HCT116 (cell line): ENCODE results near the gene ACOT11. TPM values are rescaled to one million over a fixed set of nuclear protein-coding genes. Genes with fewer than 3 reads are reported as not detected.

ENCODE experiments used
- ATAC-seq: fragments of 200-7000 bp; cut with Tn5 transposase; 2 replicates; pipeline ENCODE4 v1.9.1; 2020; ENCODE audit warnings: mild to moderate bottlenecking, moderate library complexity
- BruUV-seq: library from RNA; stranded (reverse); fragments of 400-500 nt; replicated peaks from 2 replicates; lab custom pipeline; 2021; lab: Mats Ljungman, UMichigan
- CTCF ChIA-PET: fragments of 300-600 bp; sonication (Branson Sonifier 250); formaldehyde crosslinking; loops from one replicate; lab custom pipeline; 2021; ENCODE audit warnings: antibody characterized with exemption; lab: Charles Lee
- POLR2A ChIA-PET: fragments of 300-600, 350-600 bp; sonication (Branson Sonifier 250); formaldehyde crosslinking; loops from one replicate; lab custom pipeline; 2021; ENCODE audit warnings: antibody characterized with exemption; lab: Charles Lee
- RAD21 ChIA-PET, 2 experiments: fragments of 300-600 bp; sonication (Branson Sonifier 250); formaldehyde crosslinking; loops; one replicate each; lab custom pipeline; 2023; ENCODE audit warnings: low total read pairs in 2 of 2; ENCODE audit not compliant: uncharacterized antibody in 2 of 2, unreplicated experiment in 2 of 2, low non-redundant PET in 1 of 2; lab: Charles Lee
- DNase-seq: peaks from one replicate; pipeline ENCODE4 v3.0.0-alpha.2; 2010; ENCODE audit warnings: low read depth, low spot score
- H2AFZ ChIP-seq: fragments of 200-600 bp; shearing (Covaris generic), sonication (generic); 2 replicates; pipeline ENCODE4 v1.6.1; 2017; ENCODE audit warnings: low read depth, mixed run types, mixed read lengths, antibody characterized with exemption, low read length; ENCODE audit not compliant: poor library complexity, severe bottlenecking
- H3K27ac ChIP-seq: 2 replicates; pipeline ENCODE4 v1.5.1; 2012; ENCODE audit warnings: low read depth, low read length
- H3K27me3 ChIP-seq: fragments of 200-600 bp; sonication (generic); 2 replicates; pipeline ENCODE4 v1.6.1; 2016; ENCODE audit warnings: mixed run types, low read length, mixed read lengths; ENCODE audit not compliant: insufficient read depth
- H3K36me3 ChIP-seq, 2 experiments: fragments of 200-500 bp in 1 of 2; fragments of 200-600 bp in 1 of 2; sonication (Bioruptor generic) in 1 of 2; sonication (generic) in 1 of 2; 2 replicates each; pipeline versions ENCODE4 v1.5.1 to v1.6.1; 2014 to 2016; ENCODE audit warnings: low read length in 2 of 2, inconsistent platforms in 1 of 2, mixed read lengths in 1 of 2, mixed run types in 1 of 2; ENCODE audit not compliant: insufficient read depth in 2 of 2, control insufficient read depth in 1 of 2
- H3K4me1 ChIP-seq, 2 experiments: fragments of 200-600 bp in 1 of 2; sonication (generic) in 1 of 2; 2 replicates each; pipeline versions ENCODE4 v1.5.1 to v1.6.1; 2012 to 2017; ENCODE audit warnings: low read length in 2 of 2, inconsistent platforms in 1 of 2, mild to moderate bottlenecking in 1 of 2, mixed read lengths in 1 of 2, mixed run types in 1 of 2, moderate library complexity in 1 of 2; ENCODE audit not compliant: insufficient read depth in 2 of 2, control insufficient read depth in 1 of 2
- H3K4me2 ChIP-seq: fragments of 200-600 bp; sonication (generic); 2 replicates; pipeline ENCODE4 v1.6.1; 2017; ENCODE audit warnings: mixed run types, low read length, mixed read lengths
- H3K4me3 ChIP-seq, 2 experiments: fragments of 200-600 bp in 1 of 2; sonication (generic) in 1 of 2; replicated peaks in 1 of 2; 2 replicates each; pipeline ENCODE4 v1.5.1; 2011 to 2016; ENCODE audit warnings: low read length in 2 of 2, control low read depth in 1 of 2, low read depth in 1 of 2, mild to moderate bottlenecking in 1 of 2, mixed read lengths in 1 of 2, mixed run types in 1 of 2
- H3K79me2 ChIP-seq: fragments of 200-600 bp; sonication (generic); 2 replicates; pipeline ENCODE4 v1.6.1; 2017; ENCODE audit warnings: mild to moderate bottlenecking, mixed run types, low read length, moderate library complexity, mixed read lengths; ENCODE audit not compliant: insufficient read depth
- H3K9ac ChIP-seq: fragments of 200-600 bp; sonication (generic); 2 replicates; pipeline ENCODE4 v1.6.1; 2016; ENCODE audit warnings: low read length, mixed read lengths
- H3K9me2 ChIP-seq: fragments of 200-600 bp; sonication (generic), shearing (Covaris generic); 2 replicates; pipeline ENCODE4 v1.6.1; 2017; ENCODE audit warnings: mixed run types, mild to moderate bottlenecking, moderate library complexity; ENCODE audit not compliant: insufficient read depth
- H3K9me3 ChIP-seq, 2 experiments: fragments of 200-500 bp in 1 of 2; fragments of 200-600 bp in 1 of 2; sonication (Bioruptor generic) in 1 of 2; sonication (generic) in 1 of 2; 2 replicates each; pipeline ENCODE4 v1.6.1; 2014 to 2017; ENCODE audit warnings: low read length in 2 of 2, mixed read lengths in 2 of 2, inconsistent platforms in 1 of 2, low read depth in 1 of 2, mild to moderate bottlenecking in 1 of 2, mixed run types in 1 of 2, moderate library complexity in 1 of 2; ENCODE audit not compliant: control insufficient read depth in 1 of 2, insufficient read depth in 1 of 2
- H4K20me1 ChIP-seq: fragments of 200-600 bp; sonication (generic), shearing (Covaris generic); 2 replicates; pipeline ENCODE4 v1.6.1; 2017; ENCODE audit warnings: mixed run types, mild to moderate bottlenecking, moderate library complexity; ENCODE audit not compliant: insufficient read depth
- CBX3 ChIP-seq: IDR thresholded peaks from 2 replicates; pipeline ENCODE4 v1.6.1; 2012; ENCODE audit warnings: low read depth
- CEBPB ChIP-seq: IDR thresholded peaks from 2 replicates; pipeline ENCODE4 v1.6.1; 2012; ENCODE audit warnings: low read depth
- EGR1 ChIP-seq: IDR thresholded peaks from 2 replicates; pipeline ENCODE4 v1.6.1; 2012; ENCODE audit warnings: low read depth
- ELF1 ChIP-seq: IDR thresholded peaks from 2 replicates; pipeline ENCODE4 v1.6.1; 2012; ENCODE audit warnings: low read depth, borderline replicate concordance
- EZH2 ChIP-seq: fragments of 200-600 bp; sonication (generic); IDR thresholded peaks from 2 replicates; pipeline ENCODE4 v1.6.1; 2017; ENCODE audit warnings: antibody characterized with exemption, mixed run types
- FOSL1 ChIP-seq: IDR thresholded peaks from 2 replicates; pipeline ENCODE4 v1.6.1; 2012; ENCODE audit warnings: low read depth
- MAX ChIP-seq: IDR thresholded peaks from 2 replicates; pipeline ENCODE4 v1.6.1; 2012
- POLR2A ChIP-seq: IDR thresholded peaks from 2 replicates; pipeline ENCODE4 v1.7.0; 2011; ENCODE audit warnings: borderline replicate concordance; ENCODE audit not compliant: insufficient read depth, insufficient read length; ENCODE audit errors: extremely low read depth
- POLR2AphosphoS5 ChIP-seq: IDR thresholded peaks from 2 replicates; pipeline ENCODE4 v1.6.1; 2011; ENCODE audit warnings: mild to moderate bottlenecking, low read depth, low read length, moderate library complexity
- RAD21 ChIP-seq: IDR thresholded peaks from 2 replicates; pipeline ENCODE4 v1.6.1; 2012; ENCODE audit warnings: low read depth, mild to moderate bottlenecking
- REST ChIP-seq: IDR thresholded peaks from 2 replicates; pipeline ENCODE4 v1.6.1; 2012; ENCODE audit warnings: low read depth
- SP1 ChIP-seq: IDR thresholded peaks from 2 replicates; pipeline ENCODE4 v1.6.1; 2012; ENCODE audit warnings: low read depth
- SRF ChIP-seq: IDR thresholded peaks from 2 replicates; pipeline ENCODE4 v1.6.1; 2012; ENCODE audit warnings: low read depth
- TCF7L2 ChIP-seq: IDR thresholded peaks from 2 replicates; pipeline ENCODE4 v1.7.0; 2011; ENCODE audit warnings: borderline replicate concordance, inconsistent platforms; ENCODE audit not compliant: insufficient read depth, insufficient read length; ENCODE audit errors: extremely low read depth
- YY1 ChIP-seq: IDR thresholded peaks from 2 replicates; pipeline ENCODE4 v1.6.1; 2011; ENCODE audit warnings: low read length, low read depth, moderate library complexity, mild to moderate bottlenecking; ENCODE audit not compliant: insufficient replicate concordance; ENCODE audit errors: extremely low read depth
- ZNF274 ChIP-seq: fragments of 200-500 bp; sonication (Bioruptor generic); IDR thresholded peaks from 2 replicates; pipeline ENCODE4 v1.6.1; 2014; ENCODE audit warnings: mild to moderate bottlenecking, low read depth, low read length, inconsistent platforms
- intact Hi-C: fragments of 100-400 bp; cut with micrococcal nuclease; formaldehyde crosslinking; loops from 2 replicates; pipeline ENCODE4 v1.10.0; 2022
- total RNA-seq: library from RNA; stranded (reverse); gene quantifications from one replicate; pipeline ENCODE4 v1.2.1, GENCODE V29; 2021; ENCODE audit not compliant: unreplicated experiment

Gene ACOT11
- total RNA-seq, 1 experiment from 2014 or later, result 31.1 TPM

GRCh38 chr1:54565113-54565501 lies 17.1 kb downstream of the ACOT11 start:
- Histone ChIP-seq H3K9me2 (no peaks in the 10 kb centered on the region), H4K20me1 (no peaks in the 10 kb centered on the region), H3K79me2 (no peaks in the 10 kb centered on the region), H3K4me1 (peaks cover 54 to 67% of the 10 kb centered on the region in 2 experiments), H3K9me3 (no peaks in the 10 kb centered on the region), H3K27ac (peak overlapping the region; percentile 51), H3K4me2 (peak overlapping the region; percentile 87), H3K4me3 (peak overlapping the region; percentile 58 to 62), H3K9ac (peak overlapping the region; percentile 52), H3K36me3 (no peaks in the 10 kb centered on the region), H3K27me3 (no peaks in the 10 kb centered on the region), H2AFZ (no peak overlapping the region)
- ChIA-PET CTCF (interaction anchor here (1.3 kb wide), 1 partner anchor 14 kb away, joined by 3 read pairs; no protein-coding TSS in a partner anchor), POLR2A (interaction anchor here (1.6 to 1.8 kb wide), 2 partner anchors 10 to 11 kb away, joined by 4 to 5 read pairs; no protein-coding TSS in a partner anchor), RAD21 (no interaction called here)
- DNase-seq (no peak), ATAC-seq (no peak)
- BruUV-seq, result no TSS peak
- intact Hi-C loops, result no loop called here
- TF ChIP-seq POLR2AphosphoS5 (no peak), EGR1 (no peak), TCF7L2 (no peak), ELF1 (no peak)
- TF ChIP-seq, all 23 proteins: peak for 0

- no TSS peak for BruUV-seq
- H3K4me1 ChIP-seq, result peaks cover 69 to 82% of the 10 kb centered on the region in 2 experiments
- no peaks in the 10 kb centered on the region for H3K79me2 ChIP-seq
- H3K27ac ChIP-seq, result no peak overlapping the region
- H3K4me2 ChIP-seq, result peak overlapping the region; percentile 87
- no peaks in the 10 kb centered on the region for H4K20me1 ChIP-seq
- no peaks in the 10 kb centered on the region for H3K27me3 ChIP-seq
- DNase-seq (no peak), ATAC-seq (no peak)
- H3K9me2 ChIP-seq, result no peaks in the 10 kb centered on the region
- H3K9me3 ChIP-seq, result no peaks in the 10 kb centered on the region
- H3K36me3 ChIP-seq, result no peaks in the 10 kb centered on the region
- H3K9ac ChIP-seq, result no peak overlapping the region
- no peak overlapping the region for H2AFZ ChIP-seq
- RAD21 ChIA-PET, result interaction anchor here in 1 of 2 experiments (0.8 kb wide), 1 partner anchor 67 kb away, joined by 3 read pairs; no protein-coding TSS in a partner anchor
- CTCF ChIA-PET, result no interaction called here
- H3K4me3 ChIP-seq, result peak overlapping the region in 1 of 2 experiments; percentile 13; a peak in 1 of 4 replicates
- POLR2A ChIA-PET, result no interaction called here
- intact Hi-C loops, result no loop called here
- TF ChIP-seq RAD21 (no peak), POLR2A (no peak), SP1 (no peak), ZNF274 (no peak), CBX3 (no peak), EZH2 (no peak), CEBPB (no peak), POLR2AphosphoS5 (no peak), FOSL1 (no peak), MAX (no peak), EGR1 (no peak), SRF (no peak), TCF7L2 (no peak), ELF1 (no peak), REST (no peak), YY1 (no peak)
Measured at GRCh38 chr1:54566438-54567141, 18.6 kb downstream of the ACOT11 start.
